HG03025 (cell line): Measurements from ENCODE around the gene CRYBA1.
"Not testable (repeated sequence)": the region's sequence is repeated elsewhere in the genome, so short reads cannot be mapped to it uniquely, and the experiment has no call there.

Experiments
- ATAC-seq: cut with Tn5 transposase; IDR thresholded peaks from one replicate; pipeline ENCODE4 v1.9.1; 2021; ENCODE audit warnings: mild to moderate bottlenecking, moderate library complexity; ENCODE audit not compliant: unreplicated experiment, low FRiP score

Gene CRYBA1

GRCh38 chr17:29246628-29247027, at the start of gene CRYBA1:
TSS of gene CRYBA1 (plus strand) at chr17:29246859. CDS start at chr17:29246864, 5 bp downstream.
- no peak for ATAC-seq

- ATAC-seq = no peak
Measured at GRCh38 chr17:29197516-29198272, 49.0 kb upstream of the CRYBA1 start.

GRCh38 chr17:29204068-29204804, 42.4 kb upstream of the CRYBA1 start:
- ATAC-seq = not testable (repeated sequence)

- no peak for ATAC-seq
Measured at GRCh38 chr17:29205047-29205446, 41.6 kb upstream of the CRYBA1 start.

- no peak for ATAC-seq
Measured at GRCh38 chr17:29207975-29208374, 38.7 kb upstream of the CRYBA1 start.

GRCh38 chr17:29209073-29209472, 37.6 kb upstream of the CRYBA1 start:
- ATAC-seq = no peak

- no peak for ATAC-seq
Measured at GRCh38 chr17:29210879-29211278, 35.8 kb upstream of the CRYBA1 start.

- ATAC-seq = no peak
Measured at GRCh38 chr17:29212094-29212631, 34.5 kb upstream of the CRYBA1 start.

- ATAC-seq = no peak
Measured at GRCh38 chr17:29212681-29213121, 34.0 kb upstream of the CRYBA1 start.

GRCh38 chr17:29214215-29215146, 32.2 kb upstream of the CRYBA1 start:
- no peak for ATAC-seq

- ATAC-seq = no peak
Measured at GRCh38 chr17:29215174-29215573, 31.5 kb upstream of the CRYBA1 start.

GRCh38 chr17:29215717-29216116, 30.9 kb upstream of the CRYBA1 start:
- ATAC-seq = no peak

GRCh38 chr17:29216181-29216580, 30.5 kb upstream of the CRYBA1 start:
- ATAC-seq = no peak

GRCh38 chr17:29216856-29217255, 29.8 kb upstream of the CRYBA1 start:
- no peak for ATAC-seq

- ATAC-seq = no peak
Measured at GRCh38 chr17:29219378-29220047, 27.1 kb upstream of the CRYBA1 start.

- not testable (repeated sequence) for ATAC-seq
Measured at GRCh38 chr17:29221338-29221737, 25.3 kb upstream of the CRYBA1 start.

GRCh38 chr17:29225396-29225795, 21.3 kb upstream of the CRYBA1 start:
- ATAC-seq = no peak

GRCh38 chr17:29233301-29233700, 13.4 kb upstream of the CRYBA1 start:
- ATAC-seq = no peak

GRCh38 chr17:29234972-29235371, 11.7 kb upstream of the CRYBA1 start:
- ATAC-seq = not testable (repeated sequence)

GRCh38 chr17:29235904-29236303, 10.8 kb upstream of the CRYBA1 start:
- no peak for ATAC-seq
